Osteoblast (primary cell): ENCODE results near the gene TMC5. TPM values are rescaled to one million over a fixed set of nuclear protein-coding genes. Genes with fewer than 3 reads are reported as not detected.

Source experiments
- DNase-seq: peaks from one replicate; pipeline ENCODE4 v3.0.0; 2011; ENCODE audit warnings: low spot score, mixed read lengths; ENCODE audit not compliant: insufficient read length; ENCODE audit errors: missing footprints
- H2AFZ ChIP-seq: 2 replicates; pipeline ENCODE4 v1.6.0; 2011; ENCODE audit warnings: mild to moderate bottlenecking, low read length
- H3K27ac ChIP-seq: 2 replicates; pipeline ENCODE4 v1.5.1; 2011; ENCODE audit warnings: mild to moderate bottlenecking, low read depth, low read length, moderate library complexity
- H3K27me3 ChIP-seq: 2 replicates; pipeline ENCODE4 v1.6.0; 2012; ENCODE audit warnings: mild to moderate bottlenecking, control low read depth, inconsistent platforms, low read length, moderate library complexity; ENCODE audit not compliant: insufficient read depth
- H3K36me3 ChIP-seq: 2 replicates; pipeline ENCODE4 v1.5.1; 2011; ENCODE audit warnings: mild to moderate bottlenecking, low read length, control low read depth, moderate library complexity; ENCODE audit not compliant: insufficient read depth
- H3K4me1 ChIP-seq: 2 replicates; pipeline ENCODE4 v1.5.1; 2011; ENCODE audit warnings: mild to moderate bottlenecking, low read length, control low read depth, moderate library complexity; ENCODE audit not compliant: insufficient read depth
- H3K4me2 ChIP-seq: 2 replicates; pipeline ENCODE4 v1.6.0; 2011; ENCODE audit warnings: mild to moderate bottlenecking, low read length; ENCODE audit not compliant: insufficient read depth
- H3K4me3 ChIP-seq: fragments of 200-600 bp; sonication (generic); 3 replicates; pipeline ENCODE4 v1.5.1; 2012; ENCODE audit warnings: mild to moderate bottlenecking, low read length, inconsistent platforms; ENCODE audit not compliant: insufficient read depth
- H3K79me2 ChIP-seq: 2 replicates; pipeline ENCODE4 v1.6.0; 2012; ENCODE audit warnings: mild to moderate bottlenecking, low read length, control low read depth, inconsistent platforms; ENCODE audit not compliant: insufficient read depth
- H3K9me3 ChIP-seq: 2 replicates; pipeline ENCODE4 v1.5.1; 2011; ENCODE audit warnings: low read depth, low read length, control low read depth
- H4K20me1 ChIP-seq: 2 replicates; pipeline ENCODE4 v1.6.0; 2012; ENCODE audit warnings: mild to moderate bottlenecking, low read length, control low read depth; ENCODE audit not compliant: insufficient read depth
- total RNA-seq: library from RNA; depleted of rRNA; stranded (reverse); fragments of >200 nt; gene quantifications from 2 replicates; pipeline ENCODE4 v1.2.3, GENCODE V29; 2012
- TF ChIP-seq, protein P1 (sequence below): IDR thresholded peaks from 2 replicates; pipeline ENCODE4 v1.5.1; 2011; ENCODE audit warnings: mild to moderate bottlenecking, low read depth, low read length, moderate library complexity; ENCODE audit errors: extremely low read depth

TMC5 gene
- total RNA-seq, 1 donor: under 0.01 TPM

DNA sequence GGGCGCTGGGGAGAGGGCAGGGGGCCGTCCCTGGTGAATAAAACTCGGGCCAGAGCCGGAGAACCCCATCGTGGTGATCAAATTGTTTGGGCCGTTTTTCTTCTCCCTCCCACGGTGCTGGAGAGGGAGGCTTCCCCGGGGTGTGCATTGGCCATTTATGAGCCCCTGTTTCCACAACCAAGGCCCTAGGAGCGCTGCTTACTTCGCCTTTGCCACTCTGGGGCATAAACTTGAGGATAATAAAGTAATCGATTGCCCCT is 106.6 kb downstream of the TMC5 start:
- DNase-seq: peak; percentile 71
- Histone ChIP-seq H3K36me3 (peaks cover 14% of the 10 kb centered on the region), H3K27me3 (no peaks in the 10 kb centered on the region), H3K9me3 (no peaks in the 10 kb centered on the region), H3K4me3 (peak overlapping the region; percentile 96), H4K20me1 (peaks cover 7% of the 10 kb centered on the region), H3K27ac (peak overlapping the region; percentile 69), H3K79me2 (peaks cover 49% of the 10 kb centered on the region), H2AFZ (peak overlapping the region; percentile 98), H3K4me2 (peak overlapping the region; percentile 93), H3K4me1 (peaks cover 28% of the 10 kb centered on the region)
- TF ChIP-seq, protein P1, sequence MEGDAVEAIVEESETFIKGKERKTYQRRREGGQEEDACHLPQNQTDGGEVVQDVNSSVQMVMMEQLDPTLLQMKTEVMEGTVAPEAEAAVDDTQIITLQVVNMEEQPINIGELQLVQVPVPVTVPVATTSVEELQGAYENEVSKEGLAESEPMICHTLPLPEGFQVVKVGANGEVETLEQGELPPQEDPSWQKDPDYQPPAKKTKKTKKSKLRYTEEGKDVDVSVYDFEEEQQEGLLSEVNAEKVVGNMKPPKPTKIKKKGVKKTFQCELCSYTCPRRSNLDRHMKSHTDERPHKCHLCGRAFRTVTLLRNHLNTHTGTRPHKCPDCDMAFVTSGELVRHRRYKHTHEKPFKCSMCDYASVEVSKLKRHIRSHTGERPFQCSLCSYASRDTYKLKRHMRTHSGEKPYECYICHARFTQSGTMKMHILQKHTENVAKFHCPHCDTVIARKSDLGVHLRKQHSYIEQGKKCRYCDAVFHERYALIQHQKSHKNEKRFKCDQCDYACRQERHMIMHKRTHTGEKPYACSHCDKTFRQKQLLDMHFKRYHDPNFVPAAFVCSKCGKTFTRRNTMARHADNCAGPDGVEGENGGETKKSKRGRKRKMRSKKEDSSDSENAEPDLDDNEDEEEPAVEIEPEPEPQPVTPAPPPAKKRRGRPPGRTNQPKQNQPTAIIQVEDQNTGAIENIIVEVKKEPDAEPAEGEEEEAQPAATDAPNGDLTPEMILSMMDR: no peak

DNA sequence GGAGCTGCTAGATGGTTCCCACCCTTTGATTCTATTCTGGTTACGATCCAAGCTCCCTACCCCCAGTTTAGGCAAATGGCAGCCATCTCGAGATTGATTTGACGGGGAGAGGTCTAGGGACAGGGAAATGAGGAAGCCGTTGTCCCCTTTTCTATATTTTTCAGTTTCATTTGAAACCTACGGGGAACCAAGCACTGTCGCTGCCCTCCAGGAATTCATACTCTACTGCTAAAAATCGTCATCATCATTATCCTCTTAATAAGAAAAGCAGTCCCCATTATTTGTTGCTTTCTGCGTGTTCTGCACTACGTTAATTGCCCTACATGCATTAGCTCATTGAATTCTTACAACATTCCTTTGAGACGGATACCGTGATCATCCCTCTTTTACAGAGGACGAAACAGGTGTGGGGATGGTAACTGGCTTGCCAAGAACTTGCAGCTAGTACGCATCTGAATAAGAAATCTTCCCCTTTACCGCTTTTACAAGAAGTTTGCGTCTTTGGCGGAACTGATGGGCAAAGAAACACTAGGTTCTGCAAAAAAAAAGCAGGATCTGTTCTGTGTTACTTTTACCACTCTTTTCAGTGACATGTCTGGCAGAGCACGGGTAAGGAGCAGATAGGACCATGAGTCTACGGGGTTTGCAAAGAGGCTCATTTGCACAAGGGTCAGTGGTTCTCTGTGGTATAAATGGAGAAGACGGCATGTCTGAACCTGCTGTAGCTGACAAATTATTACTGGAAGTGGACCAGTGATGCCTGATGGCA is 107.1 kb downstream of the TMC5 start:
- Histone ChIP-seq H3K9me3 (no peaks in the 10 kb centered on the region), H3K4me2 (peak overlapping the region; percentile 93), H4K20me1 (peaks cover 7% of the 10 kb centered on the region), H3K4me1 (peaks cover 28% of the 10 kb centered on the region), H3K27me3 (no peaks in the 10 kb centered on the region), H3K79me2 (peaks cover 46% of the 10 kb centered on the region), H3K4me3 (peak overlapping the region; percentile 96), H3K27ac (peak overlapping the region; percentile 69), H2AFZ (peak overlapping the region; percentile 98), H3K36me3 (peaks cover 14% of the 10 kb centered on the region)
- peak; percentile 50 for DNase-seq
- TF ChIP-seq, protein P1: no peak

DNA sequence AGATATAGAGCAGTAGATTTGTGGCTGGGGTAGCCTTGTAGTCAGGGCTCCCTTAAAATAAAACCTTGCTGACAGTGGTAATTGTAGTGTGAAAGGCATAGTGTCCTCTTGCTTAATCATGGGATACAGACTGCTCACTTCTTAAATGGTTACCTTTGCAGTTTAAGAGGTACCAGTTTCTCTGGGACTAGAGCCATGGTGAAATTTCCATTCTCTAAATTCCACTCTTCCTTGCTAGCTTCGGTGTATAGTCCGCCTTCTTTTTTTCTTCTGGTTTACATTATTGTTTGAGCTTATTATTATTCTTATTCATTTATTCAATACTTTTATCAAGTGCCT is 107.7 kb downstream of the TMC5 start:
- Histone ChIP-seq H3K4me3 (peak overlapping the region; percentile 96), H3K27ac (peak overlapping the region; percentile 69), H3K4me1 (peaks cover 26% of the 10 kb centered on the region), H2AFZ (peak overlapping the region; percentile 98), H3K79me2 (peaks cover 42% of the 10 kb centered on the region), H3K9me3 (no peaks in the 10 kb centered on the region), H3K4me2 (peak overlapping the region; percentile 93), H4K20me1 (peaks cover 7% of the 10 kb centered on the region), H3K27me3 (no peaks in the 10 kb centered on the region), H3K36me3 (peaks cover 14% of the 10 kb centered on the region)
- DNase-seq: no peak
- TF ChIP-seq, protein P1: no peak

DNA sequence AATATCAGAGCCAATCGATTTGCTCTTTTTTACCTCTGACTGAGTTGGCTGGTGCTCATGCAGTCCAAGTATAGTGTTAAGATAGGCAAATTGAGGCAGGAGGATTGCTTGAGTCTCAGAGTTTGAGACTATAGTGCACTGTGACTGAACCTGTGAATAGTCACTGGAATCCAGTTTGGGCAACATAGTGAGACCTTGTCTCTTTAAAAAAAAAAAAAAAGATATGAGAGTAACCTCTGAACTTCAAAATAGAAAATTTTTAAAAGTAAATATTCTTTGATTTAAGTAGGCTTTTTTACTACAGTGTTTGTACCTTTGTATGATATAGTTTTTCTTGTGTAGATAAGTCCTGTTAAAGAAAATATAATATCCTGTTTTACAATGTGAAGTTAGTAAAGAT is 109.5 kb downstream of the TMC5 start:
- H3K36me3 ChIP-seq: peaks cover 14% of the 10 kb centered on the region
- peaks cover 15% of the 10 kb centered on the region for H3K4me1 ChIP-seq
- no peak overlapping the region for H3K4me2 ChIP-seq
- H2AFZ ChIP-seq: no peak overlapping the region
- TF ChIP-seq, protein P1: no peak
- H3K79me2 ChIP-seq: peaks cover 34% of the 10 kb centered on the region
- no peaks in the 10 kb centered on the region for H3K27me3 ChIP-seq
- H3K9me3 ChIP-seq: no peaks in the 10 kb centered on the region
- no peak for DNase-seq
- no peak overlapping the region for H3K27ac ChIP-seq
- no peaks in the 10 kb centered on the region for H4K20me1 ChIP-seq
- no peak overlapping the region for H3K4me3 ChIP-seq
